Mesodermal cell (in vitro differentiated cells): ENCODE data around the gene PLXDC2.
"Not testable (repeated sequence)": the region's sequence is repeated elsewhere in the genome, so short reads cannot be mapped to it uniquely, and the experiment has no call there.

Experiments used
- H3K27ac ChIP-seq: 2 replicates; pipeline ENCODE4 v1.7.0; 2013; ENCODE audit warnings: mild to moderate bottlenecking, low read depth, low read length, moderate library complexity; ENCODE audit not compliant: severe bottlenecking
- H3K36me3 ChIP-seq: 2 replicates; pipeline ENCODE4 v1.7.1; 2013; ENCODE audit warnings: mild to moderate bottlenecking, low read length, moderate library complexity; ENCODE audit not compliant: control insufficient read depth, insufficient read depth
- H3K4me1 ChIP-seq: one replicate; pipeline ENCODE4 v1.7.1; 2013; ENCODE audit warnings: mild to moderate bottlenecking, low read length; ENCODE audit not compliant: insufficient read depth, control insufficient read depth, poor library complexity, severe bottlenecking
- H3K4me3 ChIP-seq: 2 replicates; pipeline ENCODE4 v1.7.0; 2013; ENCODE audit warnings: low read length, control low read depth, mild to moderate bottlenecking; ENCODE audit not compliant: insufficient read depth, poor library complexity, severe bottlenecking; ENCODE audit errors: extremely low read depth
- H3K9me3 ChIP-seq: 2 replicates; pipeline ENCODE4 v1.7.1; 2013; ENCODE audit warnings: mild to moderate bottlenecking, low read length, moderate library complexity; ENCODE audit not compliant: control insufficient read depth
- WGBS, 2 experiments: methylation state at CpG; one replicate each; pipeline ENCODE4 v1.1.5; 2013; ENCODE audit warnings: missing lambda C conversion rate in 2 of 2; ENCODE audit not compliant: insufficient coverage in 2 of 2; 5-methylcytosine and 5-hydroxymethylcytosine counted together

The PLXDC2 gene

DNA sequence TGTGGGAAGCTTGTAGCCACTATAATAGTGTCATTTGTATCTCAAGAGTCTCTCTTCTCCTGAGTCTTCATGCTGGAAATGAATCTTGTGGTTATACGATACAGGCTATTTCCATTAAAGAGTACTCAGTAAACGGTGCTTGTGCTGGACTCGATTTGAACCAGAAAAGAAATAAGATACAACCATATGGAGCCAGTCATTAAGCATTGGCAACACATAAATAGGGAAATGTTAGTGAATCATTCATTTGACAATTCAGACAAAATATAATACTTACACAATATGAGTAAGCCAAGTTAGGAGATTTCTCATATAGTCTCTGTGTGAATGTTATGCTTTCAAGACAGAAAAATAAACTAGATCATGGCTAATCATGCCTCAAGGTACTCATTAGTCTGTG, 356.8 kb downstream of the PLXDC2 start:
- H3K4me3 ChIP-seq: no peak overlapping the region
- no CpG with 5 or more reads among the region's 3 CpGs for WGBS, 2 experiments
- no peaks in the 10 kb centered on the region for H3K4me1 ChIP-seq
- no peaks in the 10 kb centered on the region for H3K9me3 ChIP-seq
- H3K36me3 ChIP-seq: no peaks in the 10 kb centered on the region
- H3K27ac ChIP-seq: no peak overlapping the region

DNA sequence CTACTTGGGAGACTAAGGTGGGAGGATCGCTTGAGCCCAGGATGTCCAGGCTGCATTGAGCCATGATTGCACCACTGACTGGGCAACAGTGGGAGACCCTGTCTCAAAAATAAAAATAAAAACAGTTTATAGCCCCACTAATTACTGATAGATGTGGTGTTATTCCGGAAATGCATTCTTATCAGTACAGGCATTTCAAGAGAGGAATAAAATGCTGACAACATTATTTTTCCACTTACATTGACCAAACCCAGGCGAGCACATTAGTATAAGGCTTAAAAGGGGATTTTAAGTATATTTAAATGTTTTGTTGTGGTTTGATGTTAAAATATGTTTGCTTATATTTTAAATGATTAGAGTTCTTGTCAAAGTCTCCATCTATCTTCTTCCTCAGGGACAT, 359.5 kb downstream of the PLXDC2 start:
- Histone ChIP-seq H3K36me3 (no peaks in the 10 kb centered on the region), H3K4me3 (no peak overlapping the region), H3K27ac (no peak overlapping the region), H3K9me3 (no peaks in the 10 kb centered on the region), H3K4me1 (no peaks in the 10 kb centered on the region)
- 83% methylated on average over 1 of the region's 3 CpGs; no CpG with 5 or more reads in 1 of the 2 experiments for WGBS, 2 experiments

DNA sequence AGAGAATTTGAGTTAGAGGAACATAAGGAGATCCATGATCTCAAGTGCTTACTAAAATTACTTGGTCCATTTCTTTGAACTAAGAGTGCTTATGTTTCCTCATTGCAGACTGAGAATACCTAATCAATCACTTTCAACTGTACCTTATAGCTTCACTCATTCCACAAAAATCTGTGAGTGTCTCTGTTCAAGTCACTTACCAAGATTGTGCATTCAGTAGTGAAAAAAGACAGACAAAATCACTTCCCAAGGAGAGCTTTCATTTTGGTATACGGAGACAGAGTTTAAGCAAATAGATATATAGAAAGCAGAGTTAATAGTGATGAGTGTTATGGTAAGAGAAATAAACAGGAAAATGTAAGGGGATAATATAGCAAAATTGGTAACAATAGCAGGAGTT, 364.5 kb downstream of the PLXDC2 start:
- Histone ChIP-seq H3K4me1 (peaks cover 15% of the 10 kb centered on the region), H3K27ac (no peak overlapping the region), H3K9me3 (no peaks in the 10 kb centered on the region), H3K4me3 (no peak overlapping the region), H3K36me3 (no peaks in the 10 kb centered on the region)
- 100% methylated on average over 1 of the region's 1 CpG for WGBS, 2 experiments

DNA sequence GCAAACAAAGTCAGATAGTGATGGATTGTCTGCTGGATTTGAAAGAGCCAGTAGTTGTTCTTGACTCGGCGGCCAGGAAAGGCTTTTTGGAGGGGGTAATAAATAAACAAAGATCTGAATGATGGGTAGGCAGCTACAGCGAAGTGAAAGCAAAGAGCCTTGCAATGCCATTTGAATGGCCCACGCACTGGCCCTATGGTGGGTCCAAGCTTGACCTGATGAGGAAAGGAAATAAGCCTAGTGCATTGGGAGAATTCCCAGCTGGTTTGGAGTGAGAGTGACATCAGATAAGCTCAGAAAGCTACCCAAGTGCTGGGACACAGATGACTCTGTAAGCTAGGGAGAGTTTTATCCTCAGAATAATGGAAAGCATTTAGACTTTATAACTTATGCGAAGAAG, 365.2 kb downstream of the PLXDC2 start:
- Histone ChIP-seq H3K4me1 (peaks cover 16% of the 10 kb centered on the region), H3K4me3 (no peak overlapping the region), H3K27ac (no peak overlapping the region), H3K9me3 (no peaks in the 10 kb centered on the region), H3K36me3 (no peaks in the 10 kb centered on the region)
- 93 to 100% methylated on average over 3 to 5 of the region's 5 CpGs for WGBS, 2 experiments

DNA sequence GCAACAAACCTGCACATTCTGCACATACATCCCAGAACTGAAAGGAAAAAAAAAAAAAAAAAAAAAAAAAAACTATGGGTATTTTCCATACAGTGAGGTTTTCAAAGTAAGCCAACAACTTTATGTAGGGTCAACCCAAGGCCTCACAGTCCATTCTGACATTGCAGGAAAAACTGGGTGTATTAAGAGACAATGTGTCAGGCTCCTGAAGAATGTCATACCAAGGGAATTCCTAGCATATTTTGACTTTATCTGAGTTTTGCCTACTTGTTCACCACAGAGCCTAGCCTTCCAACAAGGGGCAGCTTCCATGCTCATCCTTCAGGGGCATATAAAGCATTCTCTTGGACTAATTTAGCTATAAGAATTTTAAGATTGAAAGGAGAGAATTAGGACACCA, 368.9 kb downstream of the PLXDC2 start:
- Histone ChIP-seq H3K9me3 (no peaks in the 10 kb centered on the region), H3K4me3 (no peak overlapping the region), H3K27ac (no peak overlapping the region)

DNA sequence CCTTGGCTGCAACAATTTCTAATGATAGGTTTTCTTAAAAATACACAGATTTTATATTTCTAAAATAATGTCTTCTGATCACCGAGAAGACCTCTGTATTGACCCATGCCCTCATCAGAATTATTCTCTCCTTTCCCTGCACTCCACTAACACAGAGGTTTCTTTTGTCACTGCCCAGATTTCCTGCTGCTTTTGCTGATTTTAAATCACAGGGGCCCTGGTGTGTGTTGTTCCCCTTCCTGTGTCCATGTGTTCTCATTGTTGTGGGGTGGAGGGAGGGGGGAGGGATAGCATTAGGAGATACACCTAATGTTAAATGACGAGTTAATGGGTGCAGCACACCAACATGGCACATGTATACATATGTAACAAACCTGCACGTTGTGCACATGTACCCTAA, 375.2 kb downstream of the PLXDC2 start:
- H3K36me3 ChIP-seq, H3K27ac ChIP-seq, H3K4me1 ChIP-seq, H3K9me3 ChIP-seq, H3K4me3 ChIP-seq: not testable (repeated sequence)
- WGBS, 2 experiments: 0 to 14% methylated on average over 1 of the region's 3 CpGs

More for the DNA sequence above, 368.9 kb downstream of the PLXDC2 start:
- H3K36me3 ChIP-seq: no peaks in the 10 kb centered on the region
- peaks cover 16% of the 10 kb centered on the region for H3K4me1 ChIP-seq

DNA sequence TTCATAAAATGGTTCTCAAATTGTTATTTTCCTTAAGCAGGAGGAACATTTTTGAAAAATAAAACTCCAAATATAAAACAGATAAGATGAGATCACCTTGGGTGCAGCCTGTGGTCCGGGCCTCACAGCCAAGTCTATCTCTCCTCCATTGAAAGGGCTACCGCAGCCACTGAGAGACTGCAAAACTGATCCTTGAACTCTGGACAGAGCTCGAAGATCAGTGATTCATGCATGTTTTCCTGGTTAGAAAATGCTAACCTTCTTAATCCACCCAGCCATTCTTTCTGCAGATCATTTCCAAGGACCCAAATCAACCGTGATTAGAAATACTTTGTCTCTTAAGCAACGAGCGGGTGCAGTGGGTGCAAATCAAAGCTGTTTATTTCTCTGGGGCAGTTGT, 378.8 kb downstream of the PLXDC2 start:
- no peak overlapping the region for H3K4me3 ChIP-seq
- H3K9me3 ChIP-seq: no peaks in the 10 kb centered on the region
- no peaks in the 10 kb centered on the region for H3K4me1 ChIP-seq
- H3K36me3 ChIP-seq: no peaks in the 10 kb centered on the region
- 92 to 100% methylated on average over 3 to 6 of the region's 6 CpGs for WGBS, 2 experiments
- no peak overlapping the region for H3K27ac ChIP-seq

DNA sequence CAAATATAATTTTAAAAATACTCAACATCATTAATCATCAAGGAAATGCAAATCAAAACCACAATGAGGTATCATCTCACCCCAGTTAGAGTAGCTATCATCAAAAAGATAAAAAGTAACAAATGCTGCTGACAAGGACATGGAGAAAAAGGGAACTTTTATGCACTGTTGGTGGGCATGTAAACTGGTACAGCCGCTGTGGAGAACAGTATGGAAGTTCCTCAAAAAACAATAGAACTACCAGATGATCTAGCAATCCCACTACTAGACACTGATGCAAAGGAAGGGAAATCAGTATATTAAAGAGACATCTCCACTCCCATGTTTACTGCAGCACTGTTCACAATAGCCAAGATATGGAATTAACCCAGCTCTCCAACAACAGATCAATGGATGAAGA, 384.5 kb downstream of the PLXDC2 start:
- whole genome bisulfite sequencing, 2 experiments: no CpG with 5 or more reads among the region's 1 CpG
- no peak overlapping the region for H3K4me3 ChIP-seq

DNA sequence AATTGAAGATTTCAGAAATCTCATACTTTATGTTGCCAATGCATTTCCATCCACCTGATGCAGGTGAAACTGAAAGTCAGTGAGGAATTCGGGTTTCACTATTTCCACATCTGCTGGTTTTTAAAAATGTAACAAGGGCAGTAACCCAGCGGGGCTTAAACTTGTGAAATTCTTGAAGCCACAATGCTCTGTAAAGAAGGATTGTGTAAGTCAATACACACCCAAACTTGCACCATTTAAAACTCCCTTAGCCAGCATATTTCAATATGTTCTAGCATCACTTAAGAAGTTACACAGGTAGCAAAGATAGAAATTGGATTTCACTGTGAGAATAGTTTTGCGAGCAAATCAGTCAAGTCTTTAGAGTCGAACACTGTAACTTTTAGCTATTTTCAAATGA, 386.1 kb downstream of the PLXDC2 start:
- H3K4me3 ChIP-seq: no peak overlapping the region
- no peaks in the 10 kb centered on the region for H3K4me1 ChIP-seq
- H3K27ac ChIP-seq: no peak overlapping the region
- no CpG with 5 or more reads among the region's 4 CpGs for WGBS, 2 experiments
- no peaks in the 10 kb centered on the region for H3K36me3 ChIP-seq
- no peaks in the 10 kb centered on the region for H3K9me3 ChIP-seq

More for the DNA sequence above, 384.5 kb downstream of the PLXDC2 start:
- Histone ChIP-seq H3K4me1 (no peaks in the 10 kb centered on the region), H3K9me3 (no peaks in the 10 kb centered on the region), H3K27ac (no peak overlapping the region), H3K36me3 (no peaks in the 10 kb centered on the region)

DNA sequence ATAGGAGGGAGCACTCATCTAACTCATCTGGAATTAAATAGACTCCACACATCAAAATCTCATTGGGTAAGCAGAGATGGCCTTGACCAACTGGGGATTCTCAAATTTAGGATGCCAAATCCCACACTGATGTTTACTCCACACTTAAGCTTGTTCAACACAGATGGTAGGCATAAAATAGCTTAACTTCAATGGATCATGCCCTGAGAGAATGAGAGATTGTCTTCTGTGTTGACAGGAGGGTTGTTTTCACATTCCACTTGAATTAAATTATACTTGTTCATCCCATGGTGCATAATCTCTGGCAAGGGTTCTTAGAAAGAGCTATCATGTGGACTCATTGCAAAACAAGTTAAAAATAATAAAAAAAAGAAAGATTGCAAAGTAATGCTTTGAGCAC, 391.4 kb downstream of the PLXDC2 start:
- Histone ChIP-seq H3K4me1 (no peaks in the 10 kb centered on the region), H3K9me3 (no peaks in the 10 kb centered on the region)

DNA sequence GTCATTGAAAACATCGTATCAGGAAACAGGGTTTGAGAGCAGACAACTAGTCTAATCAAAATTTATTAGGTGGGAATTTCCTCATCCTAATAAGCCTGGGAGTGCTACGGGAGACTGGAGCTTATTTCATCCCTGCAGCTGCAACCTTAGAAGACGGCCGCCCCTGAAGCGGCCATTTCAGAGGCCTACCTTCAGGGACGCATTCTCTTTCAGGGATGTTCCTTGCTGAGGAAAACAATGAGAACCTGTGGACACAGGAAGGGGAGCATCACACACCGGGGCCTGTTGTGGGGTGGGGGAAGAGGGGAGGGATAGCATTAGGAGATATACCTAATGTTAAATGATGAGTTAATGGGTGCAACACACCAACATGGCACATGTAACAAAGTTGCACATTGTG, 392.9 kb downstream of the PLXDC2 start:
- not testable (repeated sequence) for H3K27ac ChIP-seq, H3K36me3 ChIP-seq, H3K4me3 ChIP-seq, H3K4me1 ChIP-seq, H3K9me3 ChIP-seq
- WGBS, 2 experiments: 86 to 87% methylated on average over 5 to 6 of the region's 7 CpGs

More for the DNA sequence above, 391.4 kb downstream of the PLXDC2 start:
- no peaks in the 10 kb centered on the region for H3K36me3 ChIP-seq
- H3K4me3 ChIP-seq: no peak overlapping the region
- no peak overlapping the region for H3K27ac ChIP-seq
